ENCODE data around the gene TUT4. TPM values are rescaled to one million over a fixed set of nuclear protein-coding genes. Genes with fewer than 3 reads are reported as not detected.
A peak's percentile ranks its signal among the peaks of the same experiment; 100 is the strongest.

Gene TUT4, protein sequence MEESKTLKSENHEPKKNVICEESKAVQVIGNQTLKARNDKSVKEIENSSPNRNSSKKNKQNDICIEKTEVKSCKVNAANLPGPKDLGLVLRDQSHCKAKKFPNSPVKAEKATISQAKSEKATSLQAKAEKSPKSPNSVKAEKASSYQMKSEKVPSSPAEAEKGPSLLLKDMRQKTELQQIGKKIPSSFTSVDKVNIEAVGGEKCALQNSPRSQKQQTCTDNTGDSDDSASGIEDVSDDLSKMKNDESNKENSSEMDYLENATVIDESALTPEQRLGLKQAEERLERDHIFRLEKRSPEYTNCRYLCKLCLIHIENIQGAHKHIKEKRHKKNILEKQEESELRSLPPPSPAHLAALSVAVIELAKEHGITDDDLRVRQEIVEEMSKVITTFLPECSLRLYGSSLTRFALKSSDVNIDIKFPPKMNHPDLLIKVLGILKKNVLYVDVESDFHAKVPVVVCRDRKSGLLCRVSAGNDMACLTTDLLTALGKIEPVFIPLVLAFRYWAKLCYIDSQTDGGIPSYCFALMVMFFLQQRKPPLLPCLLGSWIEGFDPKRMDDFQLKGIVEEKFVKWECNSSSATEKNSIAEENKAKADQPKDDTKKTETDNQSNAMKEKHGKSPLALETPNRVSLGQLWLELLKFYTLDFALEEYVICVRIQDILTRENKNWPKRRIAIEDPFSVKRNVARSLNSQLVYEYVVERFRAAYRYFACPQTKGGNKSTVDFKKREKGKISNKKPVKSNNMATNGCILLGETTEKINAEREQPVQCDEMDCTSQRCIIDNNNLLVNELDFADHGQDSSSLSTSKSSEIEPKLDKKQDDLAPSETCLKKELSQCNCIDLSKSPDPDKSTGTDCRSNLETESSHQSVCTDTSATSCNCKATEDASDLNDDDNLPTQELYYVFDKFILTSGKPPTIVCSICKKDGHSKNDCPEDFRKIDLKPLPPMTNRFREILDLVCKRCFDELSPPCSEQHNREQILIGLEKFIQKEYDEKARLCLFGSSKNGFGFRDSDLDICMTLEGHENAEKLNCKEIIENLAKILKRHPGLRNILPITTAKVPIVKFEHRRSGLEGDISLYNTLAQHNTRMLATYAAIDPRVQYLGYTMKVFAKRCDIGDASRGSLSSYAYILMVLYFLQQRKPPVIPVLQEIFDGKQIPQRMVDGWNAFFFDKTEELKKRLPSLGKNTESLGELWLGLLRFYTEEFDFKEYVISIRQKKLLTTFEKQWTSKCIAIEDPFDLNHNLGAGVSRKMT (N-terminal part only)
- total RNA-seq (46.4 and 58.0 TPM in 2 replicates), polyA plus RNA-seq (37.9 and 44.6 TPM in 2 replicates)

DNA sequence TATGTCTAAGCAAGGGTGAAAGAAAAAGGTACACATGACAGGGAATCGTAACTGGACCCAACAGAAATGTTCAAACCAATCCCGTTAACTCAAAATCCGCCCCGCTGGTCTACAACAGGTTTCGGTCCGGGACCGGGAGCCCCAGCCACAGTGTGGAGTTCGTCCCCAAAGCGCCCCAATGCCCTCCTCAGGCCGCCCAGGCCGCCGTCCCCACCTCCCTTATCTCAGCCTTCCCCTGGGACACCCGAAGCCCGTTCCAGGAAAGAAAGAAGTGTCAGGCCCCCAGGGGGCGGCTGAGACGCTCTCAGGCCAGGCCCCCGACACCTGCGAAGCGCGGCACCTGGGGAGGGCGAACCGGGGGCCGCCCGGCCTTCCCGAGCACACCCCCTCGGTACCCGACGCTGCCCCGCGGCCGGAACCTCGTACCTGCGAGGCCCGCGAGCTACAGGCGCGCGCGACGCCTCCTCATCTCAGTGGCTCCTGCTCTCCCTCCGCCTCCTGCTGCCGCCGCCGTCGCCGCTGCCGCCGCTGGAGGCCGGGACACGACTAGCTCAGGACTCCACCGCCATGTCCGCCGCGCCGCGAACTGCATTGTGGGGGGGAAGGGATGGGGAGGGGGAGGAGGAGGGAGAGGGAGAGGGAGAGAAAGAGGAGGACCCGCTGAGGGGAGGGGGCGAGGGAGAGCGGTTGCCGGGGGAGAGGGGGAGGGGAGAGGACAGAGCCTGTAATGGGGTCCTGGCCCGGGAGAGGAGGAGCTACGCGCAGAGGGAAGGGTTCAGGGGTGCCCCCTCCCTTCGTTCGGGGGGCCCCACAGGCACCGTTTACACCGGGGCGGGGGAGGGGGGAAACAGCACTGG, at the start of gene TUT4:
TSS of gene TUT4 (minus strand) at position 588 of the 857 bp plus-strand sequence. CDS start 26,812 bp downstream, outside the sequence.
- Histone ChIP-seq H3K9me2 (replicated peaks; ENCODE audit: insufficient read depth) (no peaks in the 10 kb centered on the region), H3K27me3 (no peaks in the 10 kb centered on the region), H3K4me3 (peak within 1 kb of the TSS; percentile 81), H3K79me2 (peaks cover 43% of the 10 kb centered on the region), H3K36me3 (replicated peaks; ENCODE audit: insufficient read depth, low read depth) (no peaks in the 10 kb centered on the region), H4K20me1 (ENCODE audit: insufficient read depth, poor library complexity, severe bottlenecking) (peaks cover 29% of the 10 kb centered on the region), H3K4me1 (ENCODE audit: insufficient read depth) (peaks cover 29% of the 10 kb centered on the region), H3K4me2 (peak within 1 kb of the TSS; percentile 79), H2AFZ (peak within 1 kb of the TSS; percentile 57), H3K9me3 (ENCODE audit: low read depth) (no peaks in the 10 kb centered on the region), H3K27ac (peak within 1 kb of the TSS; percentile 97)
- peak; percentile 93 for DNase-seq (ENCODE audit: low spot score)
- TF ChIP-seq EZH2 (IDR thresholded peaks at IDR 0.05; ENCODE audit: borderline replicate concordance) (no peak), EZH2phosphoT487 (IDR thresholded peaks at IDR 0.05; ENCODE audit: low read depth, severe bottlenecking, unreplicated experiment) (no peak)
- TF ChIP-seq, protein P1, sequence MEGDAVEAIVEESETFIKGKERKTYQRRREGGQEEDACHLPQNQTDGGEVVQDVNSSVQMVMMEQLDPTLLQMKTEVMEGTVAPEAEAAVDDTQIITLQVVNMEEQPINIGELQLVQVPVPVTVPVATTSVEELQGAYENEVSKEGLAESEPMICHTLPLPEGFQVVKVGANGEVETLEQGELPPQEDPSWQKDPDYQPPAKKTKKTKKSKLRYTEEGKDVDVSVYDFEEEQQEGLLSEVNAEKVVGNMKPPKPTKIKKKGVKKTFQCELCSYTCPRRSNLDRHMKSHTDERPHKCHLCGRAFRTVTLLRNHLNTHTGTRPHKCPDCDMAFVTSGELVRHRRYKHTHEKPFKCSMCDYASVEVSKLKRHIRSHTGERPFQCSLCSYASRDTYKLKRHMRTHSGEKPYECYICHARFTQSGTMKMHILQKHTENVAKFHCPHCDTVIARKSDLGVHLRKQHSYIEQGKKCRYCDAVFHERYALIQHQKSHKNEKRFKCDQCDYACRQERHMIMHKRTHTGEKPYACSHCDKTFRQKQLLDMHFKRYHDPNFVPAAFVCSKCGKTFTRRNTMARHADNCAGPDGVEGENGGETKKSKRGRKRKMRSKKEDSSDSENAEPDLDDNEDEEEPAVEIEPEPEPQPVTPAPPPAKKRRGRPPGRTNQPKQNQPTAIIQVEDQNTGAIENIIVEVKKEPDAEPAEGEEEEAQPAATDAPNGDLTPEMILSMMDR (IDR thresholded peaks at IDR 0.05; ENCODE audit: poor library complexity) = no peak
- WGBS (ENCODE audit: low lambda C conversion rate, missing lambda C conversion rate) = under 1% methylated on average over 48 of the region's 68 CpGs

DNA sequence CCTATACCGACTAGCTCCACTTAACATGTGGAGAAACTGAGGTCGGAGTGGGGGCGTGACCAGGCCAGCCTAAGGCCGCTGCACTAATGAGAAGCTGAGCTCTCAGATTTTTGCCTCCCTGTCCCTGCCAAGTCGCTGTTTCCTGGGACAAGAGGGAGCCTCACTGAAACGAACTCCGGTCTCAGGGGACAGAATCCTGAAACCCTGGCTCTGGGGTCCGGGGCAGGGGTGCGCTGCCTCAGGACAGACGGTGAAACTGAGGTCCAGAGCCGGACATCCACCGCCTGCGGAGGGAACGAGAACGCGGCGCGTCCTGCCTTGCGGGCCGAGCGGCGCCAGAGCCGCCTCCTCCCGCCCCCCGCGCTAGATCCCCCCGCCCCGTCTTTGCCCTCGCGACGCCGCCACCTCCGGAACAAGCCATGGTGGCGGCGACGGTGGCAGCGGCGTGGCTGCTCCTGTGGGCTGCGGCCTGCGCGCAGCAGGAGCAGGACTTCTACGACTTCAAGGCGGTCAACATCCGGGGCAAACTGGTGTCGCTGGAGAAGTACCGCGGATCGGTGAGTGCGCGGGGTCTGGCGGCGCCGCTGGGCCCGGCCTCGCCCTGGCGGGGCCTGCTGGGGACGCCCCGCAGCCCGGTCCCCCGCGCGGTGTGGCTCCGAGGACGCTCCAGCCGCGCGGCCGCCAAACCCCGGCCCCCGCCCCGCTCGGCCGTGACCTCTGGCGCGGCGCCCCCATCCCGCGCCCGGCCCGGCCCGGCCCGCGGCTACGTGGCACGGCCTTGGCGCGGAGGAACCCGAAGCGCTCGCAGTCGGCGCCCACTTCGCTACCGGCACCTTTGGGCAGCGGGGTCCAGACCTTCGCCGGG, 49.3 kb upstream of the TUT4 start, which contains the start of gene GPX7:
TSS of gene GPX7 (plus strand) at position 381 of the 865 bp plus-strand sequence. CDS start at position 420, 39 bp downstream.
- H3K4me3 ChIP-seq = peak within 1 kb of the TSS; percentile 33
- peaks cover 25% of the 10 kb centered on the region for H3K4me1 ChIP-seq (ENCODE audit: insufficient read depth)
- no peaks in the 10 kb centered on the region for H3K9me2 ChIP-seq (replicated peaks; ENCODE audit: insufficient read depth)
- H3K36me3 ChIP-seq (replicated peaks; ENCODE audit: insufficient read depth, low read depth) = no peaks in the 10 kb centered on the region
- peak; percentile 52 for DNase-seq (ENCODE audit: low spot score)
- H2AFZ ChIP-seq = peak within 1 kb of the TSS; percentile 95
- H3K4me2 ChIP-seq = peak within 1 kb of the TSS; percentile 98
- H3K9me3 ChIP-seq (ENCODE audit: low read depth) = no peaks in the 10 kb centered on the region
- no peaks in the 10 kb centered on the region for H3K27me3 ChIP-seq
- TF ChIP-seq EZH2 (IDR thresholded peaks at IDR 0.05; ENCODE audit: borderline replicate concordance) = no peak
- no peak for TF ChIP-seq EZH2phosphoT487 (IDR thresholded peaks at IDR 0.05; ENCODE audit: low read depth, severe bottlenecking, unreplicated experiment)
- TF ChIP-seq, protein P1 (IDR thresholded peaks at IDR 0.05; ENCODE audit: poor library complexity) = no peak
- peaks cover 11% of the 10 kb centered on the region for H3K79me2 ChIP-seq
- WGBS (ENCODE audit: low lambda C conversion rate, missing lambda C conversion rate) = 10% methylated on average over 45 of the region's 97 CpGs
- H4K20me1 ChIP-seq (ENCODE audit: insufficient read depth, poor library complexity, severe bottlenecking) = no peaks in the 10 kb centered on the region
- H3K27ac ChIP-seq = peak within 1 kb of the TSS; percentile 64
